Right ventricle myocardium inferior (tissue), 1 donor: ENCODE data around the gene IGFBP3. TPM values are rescaled to one million over a fixed set of nuclear protein-coding genes. Genes with fewer than 3 reads are reported as not detected.
"Not testable (repeated sequence)": the region's sequence is repeated elsewhere in the genome, so short reads cannot be mapped to it uniquely, and the experiment has no call there.

Experiments used
- ATAC-seq: fragments of 200-7000 bp; cut with Tn5 transposase; one replicate; pipeline ENCODE4 v1.9.1; 2020; ENCODE audit warnings: mild to moderate bottlenecking, moderate library complexity
- DNase-seq: peaks from one replicate; pipeline ENCODE4 v3.0.0; 2021; ENCODE audit errors: missing footprints
- intact Hi-C: fragments of 100-400 bp; cut with DNase I; formaldehyde crosslinking; loops from one replicate; pipeline ENCODE4 v1.11.0; 2022
- long read RNA-seq: library from polyadenylated mRNA; unstranded; transcript quantifications from one replicate; pipeline ENCODE4 v2.0.0, GENCODE V29; 2021
- total RNA-seq: library from RNA; stranded (reverse); fragmentation: NEBNext Ultra II Directional; extraction: Animal tissue kit (Norgen Biotek cat#: 25700); gene quantifications from one replicate; pipeline ENCODE4 v1.2.1, GENCODE V29; 2021
- donor health status: DM: no; HTN: yes; CAD: no; lungs with severe emphysema.

The IGFBP3 gene, protein sequence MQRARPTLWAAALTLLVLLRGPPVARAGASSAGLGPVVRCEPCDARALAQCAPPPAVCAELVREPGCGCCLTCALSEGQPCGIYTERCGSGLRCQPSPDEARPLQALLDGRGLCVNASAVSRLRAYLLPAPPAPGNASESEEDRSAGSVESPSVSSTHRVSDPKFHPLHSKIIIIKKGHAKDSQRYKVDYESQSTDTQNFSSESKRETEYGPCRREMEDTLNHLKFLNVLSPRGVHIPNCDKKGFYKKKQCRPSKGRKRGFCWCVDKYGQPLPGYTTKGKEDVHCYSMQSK
- 45.4 TPM for total RNA-seq
- long read RNA-seq, transcript IGFBP3-201 (5 exons, 2,262 nt) = major isoform, 8 of 10 reads
- long read RNA-seq, partial matches to known transcripts = 1 of 10 reads
- long read RNA-seq, other reads (novel, unspliced or antisense) = 1 of 10 reads

DNA sequence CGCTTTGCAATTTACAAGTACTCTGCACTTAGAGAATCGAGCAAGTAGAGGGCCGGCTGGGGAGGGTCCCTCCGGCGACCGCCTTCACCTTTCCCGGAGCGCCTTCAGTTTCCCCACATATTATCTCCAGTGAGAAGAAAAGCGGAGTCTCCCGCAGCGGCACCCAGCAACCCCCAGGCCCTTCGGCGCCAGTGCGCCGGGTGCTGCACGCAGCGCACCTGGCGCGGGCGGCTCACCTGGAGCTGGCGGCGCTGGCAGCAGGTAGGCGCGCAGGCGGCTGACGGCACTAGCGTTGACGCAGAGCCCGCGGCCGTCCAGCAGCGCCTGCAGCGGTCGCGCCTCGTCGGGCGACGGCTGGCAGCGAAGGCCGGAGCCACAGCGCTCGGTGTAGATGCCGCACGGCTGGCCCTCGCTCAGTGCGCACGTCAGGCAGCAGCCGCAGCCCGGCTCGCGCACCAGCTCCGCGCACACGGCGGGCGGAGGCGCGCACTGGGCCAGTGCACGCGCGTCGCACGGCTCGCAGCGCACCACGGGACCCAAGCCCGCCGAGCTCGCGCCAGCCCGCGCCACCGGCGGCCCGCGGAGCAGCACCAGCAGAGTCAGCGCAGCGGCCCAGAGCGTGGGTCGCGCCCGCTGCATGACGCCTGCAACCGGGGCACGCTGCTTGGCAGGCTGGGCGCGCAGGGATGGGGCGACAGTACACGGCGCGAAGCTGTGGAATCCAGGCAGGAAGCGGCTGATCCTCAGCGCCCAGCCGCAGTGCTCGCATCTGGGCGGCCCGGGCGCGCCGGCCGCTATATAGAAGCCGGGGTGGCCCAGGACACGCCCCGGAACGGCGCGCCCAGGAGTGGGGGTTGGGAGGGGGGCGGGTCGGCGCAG is at the start of gene IGFBP3:
IGFBP3 (minus strand) TSS at position 771 of the 879 bp plus-strand sequence; CDS start at position 639, 132 bp downstream.
- DNase-seq (peak; percentile 83), ATAC-seq (peak; percentile 88)
- intact Hi-C loops = loop anchor here (5.0 kb wide), 2 partner anchors 682 to 1332 kb away; no protein-coding TSS in a partner anchor

DNA sequence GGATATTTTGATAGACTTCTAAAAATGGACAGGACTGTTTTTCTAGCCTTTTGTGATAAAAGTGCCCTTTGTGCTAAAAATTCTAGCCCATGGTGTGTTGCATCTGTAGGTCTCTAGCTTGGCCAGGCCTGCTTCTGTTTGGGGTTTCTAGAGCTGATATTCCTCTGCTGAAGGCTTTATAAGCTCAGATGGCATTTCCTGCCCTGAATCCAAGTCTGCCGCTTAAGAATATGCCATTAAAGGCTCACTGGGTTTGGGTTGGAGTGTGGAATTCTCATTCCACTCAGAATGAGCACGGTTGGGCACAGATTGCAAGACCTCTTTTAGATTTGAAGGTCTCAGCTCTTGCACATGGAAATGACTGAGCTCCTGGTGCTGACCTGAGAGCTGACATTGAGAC is 49.4 kb upstream of the IGFBP3 start:
- intact Hi-C loops = no loop called here
- DNase-seq (no peak), ATAC-seq (no peak)

DNA sequence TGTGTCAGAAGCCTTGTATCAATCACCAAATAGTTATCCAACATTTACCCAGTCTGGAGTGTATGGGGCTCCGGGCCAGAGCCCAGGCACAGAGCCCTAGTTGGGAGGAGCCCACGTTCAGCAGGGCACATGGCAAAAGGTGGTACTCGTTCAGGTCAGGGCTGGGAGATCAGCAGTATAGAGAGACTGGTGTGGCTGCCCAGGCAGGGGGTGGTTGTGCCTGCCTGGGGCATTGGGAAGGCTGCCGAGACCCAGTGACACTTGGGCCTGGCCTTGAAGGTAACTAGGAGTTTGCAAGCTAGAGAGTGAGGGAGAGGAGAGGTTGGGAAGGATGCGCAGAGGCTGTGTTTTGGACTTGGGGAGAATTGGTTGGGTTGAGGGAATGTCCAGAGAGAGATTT is 48.9 kb upstream of the IGFBP3 start:
- ATAC-seq = no peak
- intact Hi-C loops = no loop called here

DNA sequence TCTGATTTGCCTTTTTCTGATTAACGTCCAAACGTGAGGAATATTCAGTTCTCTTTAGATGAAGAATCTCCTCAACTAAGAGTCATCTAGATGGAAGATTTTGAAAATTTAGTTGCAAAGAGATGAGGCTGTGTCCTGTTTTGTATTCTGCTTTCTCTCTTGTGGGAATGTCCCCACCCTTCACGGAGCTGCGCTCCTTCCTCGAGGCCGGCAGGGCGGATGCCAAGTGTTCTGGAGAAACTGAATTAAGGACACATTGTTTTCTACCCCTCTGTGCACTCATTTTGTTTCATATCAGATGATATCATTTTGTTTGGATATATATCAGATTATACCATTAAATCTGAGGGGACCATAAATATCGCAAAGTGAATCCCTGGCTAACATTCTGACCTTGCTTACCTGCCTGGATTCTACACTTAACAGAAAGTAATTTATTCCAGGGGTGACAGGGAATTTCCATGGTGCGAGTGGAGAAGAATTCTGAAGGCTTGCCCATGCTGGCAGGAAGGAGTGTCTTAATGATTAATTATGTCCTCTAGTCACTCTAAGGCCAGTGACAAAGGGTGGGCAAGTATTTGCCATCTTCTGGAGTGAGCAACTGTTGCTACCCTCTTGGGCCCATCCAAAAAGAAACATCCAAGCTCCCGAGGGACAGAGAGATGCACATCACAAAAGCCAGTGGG is 47.9 kb upstream of the IGFBP3 start:
- intact Hi-C loops = no loop called here
- no peak for ATAC-seq
- DNase-seq = no peak

More for the DNA sequence above, 48.9 kb upstream of the IGFBP3 start:
- DNase-seq = no peak

DNA sequence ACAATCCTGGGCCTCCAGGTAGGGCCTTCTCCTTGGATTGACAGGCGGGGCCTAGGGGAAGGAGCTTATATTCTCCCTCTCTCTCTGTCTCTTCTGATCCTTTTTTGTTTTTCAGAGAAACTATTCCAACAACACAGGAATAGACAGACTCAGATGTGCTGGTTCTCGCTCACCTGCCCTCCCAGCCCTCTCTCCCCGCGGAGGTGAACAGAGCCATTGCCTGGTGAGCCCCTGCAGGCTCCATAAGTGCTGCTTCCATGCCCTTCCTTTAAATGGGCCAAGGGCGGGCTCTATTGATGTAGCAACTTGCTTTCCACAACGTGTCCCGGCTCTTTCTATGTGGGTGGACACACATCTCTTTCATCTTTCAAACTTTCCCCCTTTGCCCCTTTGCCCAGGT is 47.2 kb upstream of the IGFBP3 start:
- DNase-seq (no peak), ATAC-seq (no peak)
- intact Hi-C loops = no loop called here

DNA sequence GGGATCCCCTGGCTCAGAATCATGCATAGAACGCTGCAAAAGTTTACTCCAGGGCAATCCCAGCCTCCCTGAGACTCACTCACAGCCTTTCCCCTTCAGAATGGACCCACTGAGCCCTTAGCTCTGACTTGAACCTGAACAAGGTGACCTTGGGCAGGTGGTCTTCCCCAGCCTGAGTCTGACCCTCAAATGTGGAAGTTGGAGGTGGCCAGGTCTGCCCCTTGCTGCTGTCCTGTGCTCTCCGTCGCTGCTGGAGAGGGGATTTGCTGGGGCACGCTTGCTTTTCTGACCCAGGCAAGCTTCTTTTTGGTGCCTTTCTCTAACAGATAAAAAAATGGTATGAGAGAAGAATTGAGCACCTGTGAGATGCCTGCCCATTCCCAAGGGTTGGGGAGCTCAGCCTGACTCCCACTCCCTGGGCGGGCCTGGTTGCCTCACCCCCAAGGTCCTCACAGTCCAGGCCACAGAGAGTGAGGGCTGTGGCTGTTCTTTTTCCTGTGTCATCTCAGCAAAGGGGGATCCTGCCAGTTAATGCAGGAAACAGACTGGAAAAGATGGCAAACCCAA is 46.6 kb upstream of the IGFBP3 start:
- no peak for ATAC-seq
- intact Hi-C loops = no loop called here
- no peak for DNase-seq

DNA sequence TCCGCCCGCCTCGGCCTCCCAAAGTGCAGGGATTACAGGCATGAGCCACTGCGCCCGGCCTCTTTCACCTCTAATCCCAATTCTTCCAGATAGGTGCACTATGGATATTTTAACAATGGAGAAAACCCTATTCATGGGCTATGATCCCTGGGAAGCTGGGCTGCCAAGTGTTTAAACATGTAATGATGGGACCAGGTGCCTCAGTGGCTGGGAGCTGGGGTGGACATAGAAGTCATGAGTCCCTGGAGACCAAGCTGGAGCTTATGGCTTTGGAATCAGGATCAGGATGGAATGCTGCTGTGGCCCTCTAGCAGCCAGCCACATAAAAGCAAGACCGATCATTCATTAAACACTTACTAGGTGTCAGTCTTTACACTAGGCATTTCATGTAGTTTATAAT is 41.8 kb upstream of the IGFBP3 start:
- intact Hi-C loops = no loop called here
- no peak for ATAC-seq
- DNase-seq = no peak

DNA sequence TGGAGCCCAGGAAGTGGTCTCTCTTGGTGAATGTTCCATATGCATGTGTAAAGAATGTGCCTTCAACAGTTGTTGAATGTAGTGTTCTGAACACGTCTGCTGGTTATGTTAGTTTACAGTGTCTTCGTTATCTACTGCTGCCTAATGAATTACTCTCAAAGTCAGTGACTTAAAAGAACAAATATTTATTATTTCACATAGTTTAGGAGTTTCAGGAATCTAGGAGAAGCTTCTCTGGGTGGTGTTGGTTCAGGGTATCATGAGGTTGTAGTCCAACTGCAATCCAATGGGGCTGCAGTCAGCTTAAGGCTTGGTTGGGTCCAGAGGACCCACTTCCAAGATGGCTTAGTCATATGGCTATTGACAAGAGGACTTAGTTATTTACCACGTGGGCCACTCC is 36.6 kb upstream of the IGFBP3 start:
- DNase-seq (no peak), ATAC-seq (no peak)
- intact Hi-C loops = no loop called here

DNA sequence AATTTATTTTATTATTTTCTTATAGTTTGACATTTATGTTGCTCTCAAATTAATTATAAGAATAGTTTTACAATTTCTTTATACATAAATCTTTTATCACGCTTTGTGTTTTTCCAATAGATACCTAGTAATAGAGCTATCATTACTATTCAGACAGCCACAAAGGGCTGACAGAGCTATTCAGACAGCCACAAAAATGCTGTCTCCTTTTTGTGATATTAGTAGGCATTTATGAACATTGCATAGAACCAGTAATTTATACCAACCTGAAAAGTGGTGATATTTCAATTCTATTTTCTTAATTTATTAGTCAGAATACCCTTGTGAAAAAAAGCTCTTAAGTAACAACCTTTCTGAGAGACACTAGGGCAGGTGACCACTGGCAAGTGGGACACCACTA is 34.2 kb upstream of the IGFBP3 start:
- no peak for ATAC-seq
- intact Hi-C loops = no loop called here

DNA sequence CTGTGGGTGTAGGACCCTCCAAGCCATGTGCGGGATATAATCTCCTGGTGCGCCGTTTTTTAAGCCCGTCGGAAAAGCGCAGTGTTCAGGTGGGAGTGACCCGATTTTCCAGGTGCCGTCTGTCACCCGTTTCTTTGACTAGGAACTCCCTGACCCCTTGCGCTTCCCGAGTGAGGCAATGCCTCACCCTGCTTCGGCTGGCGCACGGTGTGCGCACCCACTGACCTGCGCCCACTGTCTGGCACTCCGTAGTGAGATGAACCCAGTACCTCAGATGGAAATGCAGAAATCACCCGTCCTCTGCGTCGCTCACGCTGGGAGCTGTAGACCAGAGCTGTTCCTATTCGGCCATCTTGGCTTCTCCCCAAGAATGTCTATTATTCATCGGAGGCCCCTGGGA is 32.0 kb upstream of the IGFBP3 start:
- intact Hi-C loops, DNase-seq, ATAC-seq: not testable (repeated sequence)

More for the DNA sequence above, 34.2 kb upstream of the IGFBP3 start:
- no peak for DNase-seq

DNA sequence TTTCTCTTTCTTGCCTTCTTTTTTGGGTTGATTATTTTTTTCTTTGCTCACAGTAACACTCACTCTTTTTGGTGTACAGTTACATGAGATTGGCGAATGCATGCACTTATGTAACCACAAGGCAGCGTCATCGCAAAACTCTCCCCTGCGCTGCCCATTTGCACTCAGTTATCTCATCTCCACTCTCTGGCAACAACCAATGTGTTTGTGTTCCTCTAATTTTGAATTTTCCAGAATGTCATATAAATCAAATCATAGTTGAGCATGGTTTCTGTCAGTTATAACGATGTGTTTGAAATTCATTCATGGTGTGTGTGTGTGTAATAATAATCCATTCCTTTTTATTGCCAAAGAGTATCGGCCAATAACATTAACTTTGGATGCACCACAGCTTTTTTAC is 23.0 kb upstream of the IGFBP3 start:
- intact Hi-C loops = no loop called here
- ATAC-seq = no peak
- DNase-seq = no peak

DNA sequence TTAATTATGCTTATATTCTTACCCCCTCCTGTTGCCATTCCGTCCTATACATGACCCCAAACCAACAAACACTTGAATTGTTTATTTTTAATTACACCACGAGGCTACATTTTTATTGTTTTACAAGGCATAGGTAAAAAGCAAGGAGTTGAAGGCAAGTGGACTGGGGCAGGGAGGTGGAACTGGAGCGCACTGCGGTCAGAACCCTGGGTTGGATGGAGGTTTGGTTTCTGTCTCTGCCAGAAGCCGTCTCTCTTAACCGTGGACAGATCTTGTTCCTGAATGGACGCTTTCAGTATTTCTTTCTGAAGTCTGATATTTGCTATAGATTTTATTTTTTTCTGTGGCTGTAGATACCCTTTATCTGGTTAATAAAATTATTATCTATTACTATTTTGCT is 19.9 kb upstream of the IGFBP3 start:
- ATAC-seq (no peak), DNase-seq (no peak)
- intact Hi-C loops = no loop called here

DNA sequence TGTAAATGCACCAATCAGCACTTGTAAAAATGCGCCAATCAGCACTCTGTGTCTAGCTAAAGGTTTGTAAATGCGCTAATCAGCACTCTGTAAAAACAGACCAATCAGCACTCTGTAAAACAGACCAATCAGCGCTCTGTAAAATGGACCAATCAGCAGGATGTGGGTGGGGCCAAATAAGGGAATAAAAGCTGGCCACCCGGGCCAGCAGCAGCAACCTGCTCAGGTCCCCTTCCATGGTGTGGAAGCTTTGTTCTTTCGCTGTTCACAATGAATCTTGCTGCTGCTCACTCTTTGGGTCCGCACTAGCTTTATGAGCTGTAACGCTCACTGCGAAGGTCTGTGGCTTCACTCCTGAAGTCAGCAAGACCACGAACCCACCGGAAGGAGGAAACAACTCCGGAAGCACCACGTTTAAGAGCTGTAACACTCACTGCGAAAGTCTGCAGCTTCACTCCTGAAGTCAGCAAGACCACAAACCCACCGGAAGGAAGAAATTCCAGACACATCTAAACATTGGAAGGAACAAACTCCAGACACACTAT is 19.2 kb upstream of the IGFBP3 start:
- ATAC-seq, DNase-seq, intact Hi-C loops: not testable (repeated sequence)

DNA sequence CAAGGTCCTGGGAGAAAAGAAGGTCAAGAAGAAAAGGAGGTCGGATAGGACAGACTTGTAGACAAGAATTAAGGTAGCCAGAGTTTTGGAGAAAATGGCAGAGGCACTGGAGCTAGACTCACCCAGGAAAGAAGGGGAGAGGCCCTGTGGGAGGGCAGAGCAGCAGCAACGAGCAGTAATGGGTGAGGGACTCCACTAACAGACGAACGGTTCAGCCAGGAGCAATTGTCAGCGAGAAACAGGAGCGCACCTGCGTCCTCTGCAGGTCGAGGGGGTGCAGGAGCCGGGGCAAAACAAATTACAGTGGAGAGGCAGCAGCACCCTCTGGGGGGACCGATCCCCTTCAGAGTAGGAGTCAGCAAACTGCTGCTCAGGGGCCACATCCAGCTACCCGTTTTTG is 18.5 kb upstream of the IGFBP3 start:
- DNase-seq = no peak
- intact Hi-C loops = no loop called here
- no peak for ATAC-seq

DNA sequence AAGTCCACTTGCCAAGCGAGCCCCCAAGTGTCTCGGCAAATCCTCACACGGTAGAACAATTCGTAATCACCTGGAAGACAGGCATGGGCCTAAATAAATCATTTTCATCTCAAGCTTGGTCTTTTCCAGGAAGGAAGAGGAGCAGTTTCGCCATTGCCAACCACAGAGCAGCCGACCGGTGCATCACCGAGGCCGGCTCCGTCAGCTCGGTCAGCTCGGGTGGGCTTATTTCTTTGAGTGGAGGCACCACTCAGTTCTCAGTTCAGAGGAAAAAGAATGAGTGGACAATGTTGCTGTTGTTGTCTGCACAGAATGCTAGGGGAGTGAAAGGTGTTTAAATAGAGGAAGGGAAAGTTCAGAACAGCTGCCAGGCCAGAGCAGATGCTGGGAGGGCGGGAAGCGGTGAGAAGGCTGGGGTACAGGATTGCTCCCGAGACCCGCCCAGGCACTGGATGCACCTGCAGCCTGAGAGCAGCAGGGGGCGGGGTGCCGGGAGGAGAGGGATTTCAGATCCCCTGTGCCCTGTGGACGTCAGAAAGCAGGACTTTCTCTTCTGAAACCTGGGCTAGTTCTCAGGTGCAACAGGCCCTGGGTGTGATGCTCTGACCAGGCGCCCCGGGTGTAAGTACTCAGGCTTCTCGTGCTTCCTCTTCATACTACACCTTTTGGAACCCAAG is 17.7 kb upstream of the IGFBP3 start:
- intact Hi-C loops = no loop called here
- ATAC-seq (no peak), DNase-seq (no peak)

DNA sequence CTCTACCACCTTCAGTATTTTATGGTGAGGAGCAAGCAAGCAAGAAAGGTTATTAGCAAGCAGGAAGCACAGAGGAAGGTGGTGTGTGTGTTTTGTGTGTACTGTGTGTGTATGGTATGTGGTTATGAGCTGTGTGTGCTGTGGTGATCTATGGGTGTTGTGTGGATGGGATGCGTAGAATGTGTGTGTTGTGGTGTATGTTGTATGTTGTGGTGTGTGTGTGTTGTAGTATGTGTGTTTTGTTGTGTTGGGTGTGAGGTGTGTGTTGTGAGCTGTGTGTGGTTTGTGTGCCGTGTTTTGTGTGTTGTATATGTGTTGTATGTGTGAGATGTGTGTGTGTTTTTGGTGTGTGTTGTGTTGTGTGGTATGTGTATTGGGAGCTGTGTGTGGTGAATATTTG is 16.8 kb upstream of the IGFBP3 start:
- no peak for DNase-seq
- intact Hi-C loops = no loop called here
- no peak for ATAC-seq

DNA sequence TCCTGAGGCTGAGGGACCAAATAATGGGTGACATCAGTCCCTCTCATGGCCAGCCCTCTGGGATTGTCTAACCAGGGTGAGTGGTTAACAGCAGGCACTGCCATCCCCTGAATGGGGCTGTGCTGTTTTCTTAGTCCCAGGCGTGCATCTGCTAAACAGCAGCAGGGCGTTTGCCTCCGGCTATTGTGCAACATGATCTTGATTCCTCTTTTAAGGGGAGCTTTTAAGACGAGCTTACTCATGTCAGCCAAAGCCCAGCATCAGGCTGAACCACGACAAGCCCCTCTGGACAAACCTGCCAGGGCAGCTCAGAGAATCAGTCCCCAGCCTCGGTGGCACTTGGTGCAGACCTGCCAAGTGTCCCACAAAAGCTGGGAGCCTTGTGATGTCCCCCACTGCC is 16.2 kb upstream of the IGFBP3 start:
- DNase-seq = no peak
- ATAC-seq = no peak

DNA sequence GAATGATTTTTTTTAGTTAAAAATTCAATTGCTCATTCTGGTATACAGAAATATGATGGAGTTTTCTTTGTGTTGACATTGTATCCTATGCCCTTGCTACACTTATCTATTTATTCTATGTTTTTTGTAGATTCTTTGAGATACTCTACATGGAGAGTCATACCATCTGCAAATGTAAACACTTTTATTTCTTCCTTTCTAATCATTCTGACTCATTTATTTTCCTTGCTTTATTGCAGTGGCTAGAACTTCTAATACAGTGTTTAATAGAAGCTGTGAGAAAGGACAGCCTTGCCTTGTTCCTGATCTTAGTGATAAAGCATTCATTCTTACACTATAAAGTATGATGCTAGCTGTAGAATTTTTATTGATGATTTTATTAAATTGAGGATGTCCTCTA is 9.9 kb upstream of the IGFBP3 start:
- ATAC-seq (no peak), DNase-seq (no peak)
- intact Hi-C loops = no loop called here

More for the DNA sequence above, 16.2 kb upstream of the IGFBP3 start:
- intact Hi-C loops = no loop called here
